Neutrophil (primary cell): ENCODE results near the gene ATG7.

ENCODE experiments used
- H3K27ac ChIP-seq: fragments of 200-600 bp; sonication (generic); 2 replicates; pipeline ENCODE4 v1.5.1; 2016; ENCODE audit warnings: mild to moderate bottlenecking, moderate library complexity
- H3K27me3 ChIP-seq: fragments of 200-600 bp; sonication (generic); 2 replicates; pipeline ENCODE4 v1.6.0; 2016; ENCODE audit warnings: mild to moderate bottlenecking
- H3K36me3 ChIP-seq: fragments of 200-600 bp; sonication (generic); 2 replicates; pipeline ENCODE4 v1.5.1; 2017
- H3K4me1 ChIP-seq, 2 experiments: fragments of 200-600 bp in 1 of 2; sonication (generic) in 1 of 2; 1 replicate in 1 of 2; 2 replicates in 1 of 2; pipeline versions ENCODE4 v1.5.1 to v1.6.1; 2013 to 2016; ENCODE audit warnings: low read depth in 1 of 2, low read length in 1 of 2, mild to moderate bottlenecking in 1 of 2, moderate library complexity in 1 of 2; ENCODE audit not compliant: control insufficient read depth in 1 of 2, insufficient read depth in 1 of 2
- H3K4me3 ChIP-seq, 2 experiments: fragments of 200-600 bp in 1 of 2; sonication (generic) in 1 of 2; 1 replicate in 1 of 2; 2 replicates in 1 of 2; pipeline ENCODE4 v1.5.1; 2013 to 2016; ENCODE audit warnings: low read depth in 1 of 2, low read length in 1 of 2, mild to moderate bottlenecking in 1 of 2, moderate library complexity in 1 of 2
- H3K9me3 ChIP-seq: fragments of 200-600 bp; sonication (generic); 2 replicates; pipeline ENCODE4 v1.5.1; 2016
- CTCF ChIP-seq: fragments of 200-600 bp; sonication (generic); IDR thresholded peaks from 2 replicates; pipeline ENCODE4 v1.5.1; 2016; ENCODE audit warnings: antibody characterized with exemption

Gene ATG7

GRCh38 chr3:11476735-11477144 lies 204.5 kb downstream of the ATG7 start:
- Histone ChIP-seq H3K9me3 (no peaks in the 10 kb centered on the region), H3K36me3 (peaks cover 17% of the 10 kb centered on the region), H3K4me3 (no peak overlapping the region), H3K4me1 (no peaks in the 10 kb centered on the region), H3K27me3 (no peaks in the 10 kb centered on the region), H3K27ac (no peak overlapping the region)
- TF ChIP-seq CTCF, result no peak

DNA sequence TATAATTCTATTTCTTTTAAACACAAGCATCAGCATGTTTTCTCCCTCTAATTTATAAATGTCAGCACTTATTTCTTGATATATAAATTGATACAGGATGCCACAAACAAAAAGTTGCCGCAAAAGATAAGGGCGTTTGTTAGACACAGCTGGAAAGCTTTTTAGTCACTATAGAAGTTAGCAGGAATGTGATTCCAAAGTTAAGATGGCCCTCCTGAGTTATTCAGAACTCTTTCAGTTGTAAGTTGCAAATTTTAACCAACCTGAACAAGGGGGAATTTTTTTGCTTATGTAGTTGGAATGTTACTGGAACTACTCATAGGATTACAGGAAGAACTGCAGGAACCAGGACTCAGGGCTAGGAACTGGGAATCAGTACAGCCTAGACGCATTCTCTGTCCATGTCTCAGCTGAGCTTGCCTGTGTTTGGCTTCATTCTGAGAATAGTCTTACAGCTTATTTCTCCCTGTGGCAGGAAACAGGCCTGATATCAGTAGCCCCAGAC lies 205.3 kb downstream of the ATG7 start:
- no peak overlapping the region for H3K27ac ChIP-seq
- TF ChIP-seq CTCF, result no peak
- no peaks in the 10 kb centered on the region for H3K4me1 ChIP-seq
- no peak overlapping the region for H3K4me3 ChIP-seq
- no peaks in the 10 kb centered on the region for H3K27me3 ChIP-seq
- H3K9me3 ChIP-seq, result no peaks in the 10 kb centered on the region
- peaks cover 22% of the 10 kb centered on the region for H3K36me3 ChIP-seq

DNA sequence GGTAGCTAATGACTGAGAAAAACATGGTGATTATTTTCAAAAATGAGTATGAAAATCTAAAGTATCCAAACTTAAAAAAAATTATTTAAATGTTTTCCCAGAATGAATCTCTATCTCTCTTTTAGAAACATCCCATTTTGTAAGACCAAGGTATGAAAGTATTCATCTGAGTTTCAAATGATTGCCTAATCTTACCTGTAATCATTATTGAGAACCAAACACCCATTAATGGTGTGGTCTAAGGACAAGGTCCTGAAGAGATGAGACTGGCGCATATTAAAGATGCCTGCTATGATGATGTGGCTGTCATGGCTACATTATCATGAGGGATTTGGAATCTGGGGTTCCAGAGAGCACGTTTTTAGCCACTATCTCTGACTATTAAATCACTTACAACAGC lies 206.0 kb downstream of the ATG7 start:
- Histone ChIP-seq H3K4me3 (no peak overlapping the region), H3K36me3 (peaks cover 22% of the 10 kb centered on the region), H3K27me3 (no peaks in the 10 kb centered on the region), H3K4me1 (no peaks in the 10 kb centered on the region), H3K27ac (no peak overlapping the region), H3K9me3 (no peaks in the 10 kb centered on the region)
- no peak for TF ChIP-seq CTCF

DNA sequence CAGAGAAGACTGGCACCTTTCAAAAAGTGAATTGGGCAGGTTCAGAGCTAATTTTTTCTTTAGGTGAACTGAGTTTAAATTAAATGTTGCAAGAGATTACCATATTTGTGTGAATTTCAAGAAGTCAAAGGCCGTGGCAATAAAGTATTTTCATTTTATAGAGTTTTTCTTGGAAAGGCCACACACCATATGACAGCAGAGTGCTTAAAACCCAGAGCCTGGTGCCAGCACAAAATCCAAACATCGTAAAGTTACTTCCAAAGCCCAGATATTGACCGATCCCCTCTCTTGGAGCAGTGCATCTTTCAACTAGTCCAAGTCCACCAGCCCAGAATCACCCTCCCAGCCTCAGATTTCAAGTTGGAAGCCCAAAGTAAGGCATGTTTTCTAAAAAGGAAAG lies 207.0 kb downstream of the ATG7 start:
- no peak overlapping the region for H3K27ac ChIP-seq
- peaks cover 22% of the 10 kb centered on the region for H3K36me3 ChIP-seq
- H3K4me1 ChIP-seq, result no peaks in the 10 kb centered on the region
- H3K9me3 ChIP-seq, result no peaks in the 10 kb centered on the region
- no peak overlapping the region for H3K4me3 ChIP-seq
- no peak for TF ChIP-seq CTCF
- H3K27me3 ChIP-seq, result no peaks in the 10 kb centered on the region

DNA sequence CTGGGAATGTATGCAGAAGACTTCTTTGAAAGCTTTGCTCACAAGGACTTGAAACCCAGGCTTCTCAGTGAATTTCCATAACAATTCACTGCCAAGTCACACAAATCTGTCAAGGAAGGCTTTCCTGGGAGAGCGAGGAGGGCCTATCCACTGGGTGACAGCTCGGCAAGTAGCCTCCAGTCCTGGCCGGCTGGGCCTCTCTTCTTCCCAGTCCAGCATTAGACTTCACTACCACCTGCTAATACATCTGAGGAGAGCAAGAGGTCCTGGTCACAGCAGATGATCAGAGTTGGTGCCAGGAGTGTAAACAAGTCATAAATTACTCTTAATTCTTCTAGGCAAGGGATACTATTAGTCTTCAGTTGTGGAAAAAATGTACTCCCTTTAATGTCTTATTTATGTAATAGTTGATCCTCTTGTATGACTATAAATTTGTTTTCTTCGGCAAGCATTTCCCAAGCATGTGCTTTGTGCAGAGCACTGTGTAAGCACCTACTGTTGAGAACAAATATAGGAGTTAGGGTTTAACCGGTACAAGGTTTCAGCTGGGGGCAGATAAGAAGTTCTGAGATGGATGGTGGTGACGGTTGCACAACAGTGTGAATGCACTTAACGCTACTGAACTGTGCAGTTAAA lies 208.6 kb downstream of the ATG7 start:
- peaks cover 22% of the 10 kb centered on the region for H3K36me3 ChIP-seq
- no peak for TF ChIP-seq CTCF
- H3K27ac ChIP-seq, result no peak overlapping the region
- no peaks in the 10 kb centered on the region for H3K4me1 ChIP-seq
- no peaks in the 10 kb centered on the region for H3K9me3 ChIP-seq
- no peaks in the 10 kb centered on the region for H3K27me3 ChIP-seq
- H3K4me3 ChIP-seq, result no peak overlapping the region
